Ecto neural progenitor cell (in vitro differentiated cells): ENCODE measurements around the gene AGAP1.

ENCODE experiments used
- DNase-seq: peaks from one replicate; pipeline ENCODE4 v3.0.0-alpha.2; 2018; ENCODE audit warnings: low spot score

The AGAP1 gene

DNA sequence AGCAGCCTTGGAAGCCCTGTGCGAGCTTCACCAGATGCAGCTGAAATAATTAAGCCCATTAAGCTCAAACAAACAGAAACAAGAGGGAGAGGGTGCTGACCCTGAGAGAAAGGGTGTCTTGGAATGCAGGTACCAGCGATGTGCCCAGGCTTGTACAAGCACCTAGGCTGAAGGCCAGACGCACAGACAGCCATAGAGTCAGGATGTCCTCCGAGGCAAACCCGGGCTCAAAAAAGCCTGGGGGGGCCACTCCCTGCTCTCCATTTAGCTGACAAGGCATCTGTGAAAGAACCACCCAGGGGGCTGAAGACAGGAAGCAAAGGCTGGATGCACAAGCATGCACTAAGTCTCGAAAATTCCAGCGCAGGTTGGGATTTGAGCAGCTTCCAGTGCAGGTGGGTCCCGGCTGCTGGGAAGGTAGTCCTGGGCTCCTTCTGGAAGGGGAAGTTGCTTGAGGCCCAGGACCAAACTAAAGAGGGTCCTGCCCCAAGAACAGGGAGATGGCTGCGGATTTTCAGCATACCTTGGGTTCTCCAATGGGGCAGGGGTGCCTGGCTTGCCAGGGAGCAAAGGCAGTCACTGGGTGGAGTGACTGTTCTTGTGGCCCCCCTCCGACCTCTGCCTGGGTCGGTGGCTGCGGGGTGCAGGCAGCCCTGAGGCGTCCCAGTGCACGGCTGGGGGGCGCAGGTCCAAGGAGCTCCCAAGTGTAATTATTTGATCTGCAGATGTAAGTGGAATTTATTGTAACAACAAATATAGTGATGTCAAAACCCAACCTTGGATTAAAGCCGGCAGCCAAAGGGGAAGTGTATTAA lies 668.4 kb downstream of the AGAP1 start:
- no peak for DNase-seq

- no peak for DNase-seq
These were observed 669.1 kb downstream of the AGAP1 start for GRCh38 chr2:236162882-236163470.

DNA sequence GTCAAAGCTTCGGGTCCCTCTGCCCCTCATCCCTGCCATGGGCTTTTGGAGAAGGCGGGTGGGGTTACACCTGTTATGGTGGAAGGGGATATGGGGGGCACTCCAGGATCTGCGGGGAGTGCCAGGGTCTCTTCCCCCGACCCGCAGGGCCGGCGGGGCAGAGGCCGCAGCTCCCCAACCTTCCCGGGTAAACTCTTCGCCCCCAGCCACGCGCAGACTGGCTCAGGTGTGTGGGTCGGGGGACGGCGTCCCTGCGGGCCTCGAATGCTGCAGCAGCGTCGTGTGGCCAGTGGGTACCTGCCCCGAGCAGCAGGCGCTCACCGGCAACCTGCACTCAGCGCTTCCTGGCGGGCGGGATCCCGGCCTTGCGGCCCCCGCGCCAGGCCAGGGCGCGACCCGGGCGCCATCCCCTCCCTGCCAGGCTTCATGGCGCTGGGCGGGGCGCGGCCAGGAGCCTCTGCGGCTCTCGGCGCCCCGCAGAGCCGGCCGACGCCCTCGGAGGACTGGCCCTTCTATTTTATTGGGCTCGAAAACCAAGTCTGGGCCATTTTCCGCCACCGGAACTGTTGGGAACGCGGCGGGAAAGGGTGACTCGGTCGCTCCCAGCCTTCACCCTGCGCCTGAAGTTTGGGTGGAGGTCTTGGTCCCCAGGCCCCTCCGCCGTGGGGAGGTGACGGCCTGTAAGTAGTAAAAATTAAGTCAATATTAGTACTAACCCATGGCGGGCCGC lies 669.8 kb downstream of the AGAP1 start:
- no peak for DNase-seq

DNA sequence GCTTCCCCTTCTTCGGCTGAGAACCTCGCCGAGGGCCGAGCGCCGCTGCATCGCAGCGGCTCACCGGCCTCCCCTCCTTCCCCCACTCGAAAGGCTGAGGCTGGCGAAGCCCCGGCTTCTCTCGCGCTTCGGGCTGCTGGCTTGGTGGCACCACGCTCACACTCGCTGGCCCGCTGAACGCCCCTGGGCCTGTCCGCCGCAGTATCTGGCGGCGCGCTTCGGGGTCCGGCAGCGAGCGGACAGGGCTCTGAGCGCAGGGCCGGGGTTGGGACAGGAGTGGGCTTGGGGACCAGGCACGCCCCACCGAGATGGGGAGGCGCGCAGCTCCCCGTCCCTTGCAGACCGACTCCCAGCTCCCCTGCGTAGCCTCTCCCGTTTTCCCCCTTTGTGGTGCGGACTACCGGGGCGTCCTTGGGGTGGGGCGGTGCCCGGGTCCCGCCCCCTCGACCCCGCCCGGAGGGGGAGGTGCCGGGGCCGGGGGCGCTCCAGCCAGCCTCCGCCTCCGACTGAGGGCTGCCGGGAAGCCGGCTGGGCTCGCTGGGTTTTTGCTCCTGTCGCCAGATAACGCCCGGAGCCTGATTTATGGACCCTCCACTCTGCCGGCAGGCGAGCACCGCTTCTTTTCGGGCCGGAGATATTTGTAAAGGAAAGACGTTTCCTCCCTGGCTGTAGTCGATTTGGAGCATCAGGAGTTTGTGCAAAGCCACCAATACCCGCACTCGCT lies 670.5 kb downstream of the AGAP1 start:
- DNase-seq, result peak; percentile 71

DNA sequence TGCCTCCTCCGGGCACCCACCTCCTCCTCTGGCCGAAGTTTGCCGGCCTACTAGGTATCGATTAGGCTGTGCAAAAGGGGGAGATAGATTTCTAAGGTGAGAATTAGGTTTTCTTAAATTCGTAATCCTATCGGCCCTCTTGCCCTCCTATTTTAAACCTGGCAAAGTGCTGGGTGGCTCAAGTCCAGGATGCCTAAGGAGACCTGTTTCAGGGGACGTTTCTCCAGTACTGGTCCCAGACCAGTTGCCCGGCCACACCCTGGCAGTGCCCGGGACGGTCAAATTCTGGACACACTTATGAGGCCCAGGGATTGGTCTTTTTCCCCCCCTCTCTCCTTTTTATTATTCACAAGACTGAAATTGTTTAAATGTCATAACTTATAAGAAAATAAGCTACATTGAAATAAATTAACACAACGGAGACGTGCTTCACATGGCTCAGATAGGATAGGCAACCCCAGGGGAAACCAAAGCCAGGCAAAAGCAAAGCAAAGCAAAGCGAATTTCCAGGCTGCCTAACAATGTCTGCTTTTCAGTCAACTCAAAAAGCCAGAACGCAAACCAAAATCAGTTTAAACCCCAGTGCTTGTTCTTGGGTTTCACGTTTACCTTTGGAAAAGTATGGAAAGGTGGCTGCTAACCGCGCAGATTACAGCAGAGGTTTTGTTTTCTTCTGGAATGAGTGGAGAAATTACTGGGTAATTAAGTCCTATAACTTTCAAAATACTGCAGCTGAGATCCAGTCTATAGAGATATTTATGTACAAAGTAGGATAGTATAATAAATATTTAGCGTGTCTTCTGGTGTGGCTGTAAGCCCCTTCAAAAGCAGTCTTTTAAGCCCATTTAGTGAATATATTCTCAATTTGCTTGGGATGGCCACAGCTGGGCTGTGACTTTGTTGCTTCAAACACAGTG lies 671.3 kb downstream of the AGAP1 start:
- no peak for DNase-seq

GRCh38 chr2:236165842-236166795 lies 672.3 kb downstream of the AGAP1 start:
- DNase-seq, result peak; percentile 67

- DNase-seq, result peak; percentile 71
These were observed 673.0 kb downstream of the AGAP1 start for GRCh38 chr2:236166796-236167296.

DNA sequence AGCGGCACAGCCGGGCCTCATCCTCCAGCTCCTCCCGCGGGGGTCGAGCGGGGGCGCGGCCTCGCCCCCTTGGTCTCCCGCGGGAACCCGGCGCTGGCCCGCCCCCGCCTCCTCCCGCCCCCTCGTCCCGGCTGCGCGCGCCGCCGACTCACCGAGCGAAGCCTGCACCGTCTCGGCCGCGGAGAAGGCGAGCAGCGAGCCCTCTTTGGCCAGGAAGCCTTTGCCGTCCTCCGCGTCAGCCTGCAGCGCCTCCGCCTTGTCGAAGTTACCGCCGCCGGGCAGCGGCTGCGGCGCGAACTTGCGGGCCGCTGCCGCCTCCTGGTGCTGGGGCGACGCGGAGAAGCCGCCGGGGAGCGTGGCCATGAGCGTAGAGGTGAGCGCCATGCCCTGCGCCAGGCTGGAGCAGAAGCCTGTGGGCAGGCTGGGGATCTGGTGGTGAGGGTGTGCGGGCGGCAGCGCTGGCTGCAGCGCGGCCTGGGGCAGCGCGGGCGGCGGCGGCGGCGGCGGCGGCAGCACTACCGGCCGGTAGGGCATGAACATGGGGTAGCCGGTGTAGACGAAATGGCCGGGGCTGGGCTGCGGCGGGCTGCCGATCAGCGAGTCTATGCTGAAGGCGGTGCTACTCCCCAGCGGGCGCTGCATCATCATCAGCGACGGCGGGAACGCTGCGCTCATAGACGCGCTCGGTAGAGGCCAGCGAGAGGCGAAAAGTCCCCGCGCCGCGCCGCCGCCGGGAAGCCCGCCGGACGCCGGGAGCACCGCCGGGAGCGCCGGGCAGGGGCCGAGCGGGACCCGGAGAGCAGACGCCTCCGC lies 673.7 kb downstream of the AGAP1 start:
- peak; percentile 78 for DNase-seq

- DNase-seq, result peak; percentile 93
These were observed 674.6 kb downstream of the AGAP1 start, which contains the start of gene GBX2 for GRCh38 chr2:236168110-236169080. GBX2 (minus strand) TSS chr2:236168386; CDS start chr2:236167971, 415 bp downstream.

GRCh38 chr2:236169151-236169721 lies 675.4 kb downstream of the AGAP1 start:
- peak; percentile 63 for DNase-seq

GRCh38 chr2:236169741-236170589 lies 676.1 kb downstream of the AGAP1 start:
- DNase-seq, result peak; percentile 65

DNA sequence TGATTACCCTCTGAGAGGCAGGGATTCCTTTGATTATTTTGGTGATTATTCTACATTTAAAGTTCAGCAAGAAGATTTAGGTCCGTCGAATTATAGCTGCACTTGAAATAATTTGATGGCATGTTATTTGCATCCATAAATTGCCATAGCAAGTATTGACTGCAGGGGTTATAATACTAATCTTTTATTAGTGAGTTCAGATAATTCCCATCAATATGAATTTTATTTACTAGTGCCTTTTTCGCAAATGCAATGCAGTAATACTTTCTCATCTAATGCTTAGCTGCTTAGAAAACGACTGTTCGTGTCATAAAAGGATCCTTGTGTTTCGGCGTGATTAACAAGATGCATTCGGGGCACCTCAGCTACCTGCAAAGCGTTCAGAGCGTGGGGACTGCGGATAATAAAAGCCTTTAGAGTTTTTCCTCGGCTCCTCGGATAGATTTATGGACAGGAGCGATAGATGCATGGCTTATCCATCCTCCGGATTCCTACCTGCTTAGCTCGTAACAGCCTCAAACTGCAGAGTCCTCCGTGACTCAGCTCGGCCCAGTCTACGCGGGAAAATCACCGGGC lies 676.8 kb downstream of the AGAP1 start:
- DNase-seq, result no peak

GRCh38 chr2:236171181-236171679 lies 677.4 kb downstream of the AGAP1 start:
- peak; percentile 58 for DNase-seq

GRCh38 chr2:236171680-236172254 lies 677.9 kb downstream of the AGAP1 start:
- DNase-seq, result no peak
